Neural crest cell (in vitro differentiated cells): ENCODE results near the gene CFAP77. TPM values are rescaled to one million over a fixed set of nuclear protein-coding genes. Genes with fewer than 3 reads are reported as not detected.

Experiments
- DNase-seq: peaks from one replicate; pipeline ENCODE4 v3.0.0; 2021; ENCODE audit warnings: low read depth, mixed read lengths, low spot score
- H3K27ac Mint-ChIP-seq: one replicate; pipeline ENCODE4 v1.8.0; 2021; ENCODE audit warnings: mild to moderate bottlenecking, mixed read lengths; ENCODE audit not compliant: unreplicated experiment
- H3K27me3 Mint-ChIP-seq: 2 replicates; pipeline ENCODE4 v1.8.0; 2021; ENCODE audit warnings: low read depth, mild to moderate bottlenecking, mixed read lengths
- H3K36me3 Mint-ChIP-seq: 2 replicates; pipeline ENCODE4 v1.8.0; 2021; ENCODE audit warnings: low read depth, mild to moderate bottlenecking, mixed read lengths
- H3K4me1 Mint-ChIP-seq: 2 replicates; pipeline ENCODE4 v1.8.0; 2021; ENCODE audit warnings: mixed read lengths
- H3K4me3 Mint-ChIP-seq: one replicate; pipeline ENCODE4 v1.8.0; 2021; ENCODE audit warnings: mild to moderate bottlenecking, mixed read lengths
- H3K9me3 Mint-ChIP-seq: 2 replicates; pipeline ENCODE4 v1.8.0; 2021; ENCODE audit warnings: mixed read lengths
- CTCF ChIP-seq: fragments of 200-600 bp; sonication (generic); conservative IDR thresholded peaks from 2 replicates; pipeline ENCODE4 v1.5.0; 2021; ENCODE audit warnings: antibody characterized with exemption, mild to moderate bottlenecking
- total RNA-seq: library from RNA; stranded (reverse); gene quantifications from 2 replicates; pipeline ENCODE4 v1.2.1, GENCODE V29; 2021

Gene CFAP77
- total RNA-seq, 1 donor from 2014 or later = 0.23 TPM

- TF ChIP-seq CTCF = no peak
- Mint-ChIP-seq H3K27me3 (peaks cover 3% of the 10 kb centered on the region), H3K9me3 (peaks cover 3% of the 10 kb centered on the region), H3K27ac (no peak overlapping the region), H3K36me3 (no peaks in the 10 kb centered on the region), H3K4me3 (no peak overlapping the region), H3K4me1 (peaks cover 39% of the 10 kb centered on the region)
- no peak for DNase-seq
These were observed 55.2 kb downstream of the CFAP77 start for GRCh38 chr9:132465131-132465635.

DNA sequence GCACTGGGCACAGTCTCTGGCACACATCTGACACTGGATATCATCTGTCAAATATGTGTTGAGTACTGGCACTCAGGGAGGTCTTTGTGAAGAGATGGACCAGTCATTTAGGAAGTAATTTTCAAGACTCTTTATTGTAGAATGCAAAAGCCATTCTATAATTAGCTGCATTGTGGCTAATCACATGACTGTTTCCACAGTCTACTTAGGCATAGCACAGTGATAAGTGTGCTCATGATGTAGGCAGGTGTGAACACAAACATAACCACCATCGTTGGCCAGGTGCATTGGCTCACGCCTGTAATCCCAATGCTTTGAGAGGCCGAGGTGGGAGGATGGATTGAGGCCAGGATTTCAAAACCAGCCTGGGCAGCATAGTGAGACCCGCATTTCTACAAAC lies 62.2 kb downstream of the CFAP77 start:
- Mint-ChIP-seq H3K4me3 (no peak overlapping the region), H3K4me1 (peaks cover 47% of the 10 kb centered on the region), H3K27me3 (peaks cover 2% of the 10 kb centered on the region), H3K36me3 (no peaks in the 10 kb centered on the region), H3K9me3 (peaks cover 6% of the 10 kb centered on the region), H3K27ac (no peak overlapping the region)
- DNase-seq = no peak
- no peak for TF ChIP-seq CTCF

DNA sequence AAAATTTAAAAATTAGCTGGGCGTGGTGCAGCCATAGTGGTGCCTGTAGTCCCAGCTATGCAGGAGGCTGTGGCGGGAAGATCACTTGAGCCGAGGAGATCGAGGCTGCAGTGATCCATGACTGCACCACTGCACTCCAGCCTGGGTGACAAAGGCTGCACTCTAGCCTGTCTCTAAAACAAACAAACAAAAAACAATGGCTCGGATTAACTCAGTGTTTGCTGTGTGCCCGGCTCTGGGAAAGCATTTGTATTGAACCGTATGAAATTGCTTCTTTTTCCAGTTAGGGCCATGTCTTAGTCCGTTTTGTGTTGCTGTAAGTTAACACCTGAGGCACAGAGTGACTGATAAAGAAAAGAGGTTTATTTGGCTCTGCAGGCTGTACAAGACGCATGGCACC lies 62.6 kb downstream of the CFAP77 start:
- H3K36me3 Mint-ChIP-seq = no peaks in the 10 kb centered on the region
- peaks cover 4% of the 10 kb centered on the region for H3K9me3 Mint-ChIP-seq
- H3K27me3 Mint-ChIP-seq = no peaks in the 10 kb centered on the region
- TF ChIP-seq CTCF = no peak
- peaks cover 51% of the 10 kb centered on the region for H3K4me1 Mint-ChIP-seq
- no peak for DNase-seq
- no peak overlapping the region for H3K4me3 Mint-ChIP-seq
- H3K27ac Mint-ChIP-seq = no peak overlapping the region

DNA sequence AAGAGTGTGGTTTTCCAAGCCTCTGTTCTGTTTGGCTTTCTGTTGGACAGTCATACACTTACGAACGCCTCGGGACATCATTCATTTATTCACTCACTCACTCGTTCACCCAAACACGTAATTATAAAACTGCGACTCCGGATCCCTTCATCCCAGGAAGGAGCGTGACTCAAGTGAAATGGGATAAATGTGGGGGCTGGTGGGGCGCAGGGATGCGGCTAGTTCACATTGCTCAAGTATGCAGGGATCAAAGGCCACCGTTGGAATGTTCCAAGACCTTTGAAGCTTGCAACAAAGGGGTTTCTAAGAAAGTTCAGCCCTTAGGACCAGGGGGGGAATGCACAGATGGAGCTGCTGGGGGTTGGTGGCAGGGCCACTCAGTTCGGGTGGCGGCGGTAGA lies 64.2 kb downstream of the CFAP77 start:
- H3K4me3 Mint-ChIP-seq = peak overlapping the region; percentile 68
- TF ChIP-seq CTCF = no peak
- H3K27ac Mint-ChIP-seq = peak overlapping the region; percentile 95
- H3K36me3 Mint-ChIP-seq = no peaks in the 10 kb centered on the region
- H3K27me3 Mint-ChIP-seq = no peaks in the 10 kb centered on the region
- no peak for DNase-seq
- peaks cover 50% of the 10 kb centered on the region for H3K4me1 Mint-ChIP-seq
- H3K9me3 Mint-ChIP-seq = peaks cover 4% of the 10 kb centered on the region

DNA sequence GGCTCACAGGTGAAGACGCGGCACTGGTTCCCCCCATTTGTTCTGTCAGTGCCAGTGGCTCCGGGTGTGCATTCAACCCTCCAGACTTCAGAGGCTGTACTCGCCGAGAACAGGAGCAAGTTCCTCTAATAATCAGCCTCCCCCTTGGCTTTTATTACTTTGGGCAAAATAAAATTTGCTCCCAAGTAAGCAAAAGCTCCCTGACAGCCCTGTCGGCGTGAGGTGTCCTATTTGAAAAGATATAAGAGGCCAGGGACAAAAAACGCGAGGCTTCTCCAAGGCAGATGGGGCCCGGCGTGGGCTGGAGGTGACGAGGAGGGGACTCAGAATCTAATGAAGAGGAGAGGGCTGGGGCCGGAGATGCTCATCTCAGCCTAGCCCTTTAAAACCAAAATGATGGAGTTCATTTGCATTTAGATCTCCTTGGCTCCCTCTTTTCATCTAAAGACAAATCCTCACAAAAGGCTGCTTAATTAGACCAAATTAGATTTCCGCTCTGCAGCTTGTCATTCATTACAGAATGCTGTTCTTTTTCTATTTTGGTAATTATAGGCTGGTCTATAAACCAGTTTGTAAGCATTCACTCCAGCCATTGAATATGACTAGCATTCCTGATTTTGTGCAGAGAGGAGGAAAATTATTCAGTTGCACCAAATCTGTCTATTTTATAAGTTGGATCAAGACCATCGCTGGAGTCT lies 68.5 kb downstream of the CFAP77 start:
- H3K36me3 Mint-ChIP-seq = no peaks in the 10 kb centered on the region
- H3K27ac Mint-ChIP-seq = no peak overlapping the region
- peaks cover 4% of the 10 kb centered on the region for H3K9me3 Mint-ChIP-seq
- H3K4me1 Mint-ChIP-seq = peaks cover 72% of the 10 kb centered on the region
- no peak overlapping the region for H3K4me3 Mint-ChIP-seq
- DNase-seq = no peak
- H3K27me3 Mint-ChIP-seq = no peaks in the 10 kb centered on the region
- TF ChIP-seq CTCF = no peak
